HCT116 (cell line): ENCODE results near the gene PRPH. TPM values are rescaled to one million over a fixed set of nuclear protein-coding genes. Genes with fewer than 3 reads are reported as not detected.

ENCODE experiments used
- ATAC-seq: fragments of 200-7000 bp; cut with Tn5 transposase; 2 replicates; pipeline ENCODE4 v1.9.1; 2020; ENCODE audit warnings: mild to moderate bottlenecking, moderate library complexity
- BruUV-seq: library from RNA; stranded (reverse); fragments of 400-500 nt; replicated peaks from 2 replicates; lab custom pipeline; 2021; lab: Mats Ljungman, UMichigan
- CTCF ChIA-PET: fragments of 300-600 bp; sonication (Branson Sonifier 250); formaldehyde crosslinking; loops from one replicate; lab custom pipeline; 2021; ENCODE audit warnings: antibody characterized with exemption; lab: Charles Lee
- POLR2A ChIA-PET: fragments of 300-600, 350-600 bp; sonication (Branson Sonifier 250); formaldehyde crosslinking; loops from one replicate; lab custom pipeline; 2021; ENCODE audit warnings: antibody characterized with exemption; lab: Charles Lee
- RAD21 ChIA-PET, 2 experiments: fragments of 300-600 bp; sonication (Branson Sonifier 250); formaldehyde crosslinking; loops; one replicate each; lab custom pipeline; 2023; ENCODE audit warnings: low total read pairs in 2 of 2; ENCODE audit not compliant: uncharacterized antibody in 2 of 2, unreplicated experiment in 2 of 2, low non-redundant PET in 1 of 2; lab: Charles Lee
- DNase-seq: peaks from one replicate; pipeline ENCODE4 v3.0.0-alpha.2; 2010; ENCODE audit warnings: low read depth, low spot score
- H2AFZ ChIP-seq: fragments of 200-600 bp; shearing (Covaris generic), sonication (generic); 2 replicates; pipeline ENCODE4 v1.6.1; 2017; ENCODE audit warnings: low read depth, mixed run types, mixed read lengths, antibody characterized with exemption, low read length; ENCODE audit not compliant: poor library complexity, severe bottlenecking
- H3K27ac ChIP-seq: 2 replicates; pipeline ENCODE4 v1.5.1; 2012; ENCODE audit warnings: low read depth, low read length
- H3K27me3 ChIP-seq: fragments of 200-600 bp; sonication (generic); 2 replicates; pipeline ENCODE4 v1.6.1; 2016; ENCODE audit warnings: mixed run types, low read length, mixed read lengths; ENCODE audit not compliant: insufficient read depth
- H3K36me3 ChIP-seq, 2 experiments: fragments of 200-500 bp in 1 of 2; fragments of 200-600 bp in 1 of 2; sonication (Bioruptor generic) in 1 of 2; sonication (generic) in 1 of 2; 2 replicates each; pipeline versions ENCODE4 v1.5.1 to v1.6.1; 2014 to 2016; ENCODE audit warnings: low read length in 2 of 2, inconsistent platforms in 1 of 2, mixed read lengths in 1 of 2, mixed run types in 1 of 2; ENCODE audit not compliant: insufficient read depth in 2 of 2, control insufficient read depth in 1 of 2
- H3K4me1 ChIP-seq, 2 experiments: fragments of 200-600 bp in 1 of 2; sonication (generic) in 1 of 2; 2 replicates each; pipeline versions ENCODE4 v1.5.1 to v1.6.1; 2012 to 2017; ENCODE audit warnings: low read length in 2 of 2, inconsistent platforms in 1 of 2, mild to moderate bottlenecking in 1 of 2, mixed read lengths in 1 of 2, mixed run types in 1 of 2, moderate library complexity in 1 of 2; ENCODE audit not compliant: insufficient read depth in 2 of 2, control insufficient read depth in 1 of 2
- H3K4me2 ChIP-seq: fragments of 200-600 bp; sonication (generic); 2 replicates; pipeline ENCODE4 v1.6.1; 2017; ENCODE audit warnings: mixed run types, low read length, mixed read lengths
- H3K4me3 ChIP-seq, 2 experiments: fragments of 200-600 bp in 1 of 2; sonication (generic) in 1 of 2; replicated peaks in 1 of 2; 2 replicates each; pipeline ENCODE4 v1.5.1; 2011 to 2016; ENCODE audit warnings: low read length in 2 of 2, control low read depth in 1 of 2, low read depth in 1 of 2, mild to moderate bottlenecking in 1 of 2, mixed read lengths in 1 of 2, mixed run types in 1 of 2
- H3K79me2 ChIP-seq: fragments of 200-600 bp; sonication (generic); 2 replicates; pipeline ENCODE4 v1.6.1; 2017; ENCODE audit warnings: mild to moderate bottlenecking, mixed run types, low read length, moderate library complexity, mixed read lengths; ENCODE audit not compliant: insufficient read depth
- H3K9ac ChIP-seq: fragments of 200-600 bp; sonication (generic); 2 replicates; pipeline ENCODE4 v1.6.1; 2016; ENCODE audit warnings: low read length, mixed read lengths
- H3K9me2 ChIP-seq: fragments of 200-600 bp; sonication (generic), shearing (Covaris generic); 2 replicates; pipeline ENCODE4 v1.6.1; 2017; ENCODE audit warnings: mixed run types, mild to moderate bottlenecking, moderate library complexity; ENCODE audit not compliant: insufficient read depth
- H3K9me3 ChIP-seq, 2 experiments: fragments of 200-500 bp in 1 of 2; fragments of 200-600 bp in 1 of 2; sonication (Bioruptor generic) in 1 of 2; sonication (generic) in 1 of 2; 2 replicates each; pipeline ENCODE4 v1.6.1; 2014 to 2017; ENCODE audit warnings: low read length in 2 of 2, mixed read lengths in 2 of 2, inconsistent platforms in 1 of 2, low read depth in 1 of 2, mild to moderate bottlenecking in 1 of 2, mixed run types in 1 of 2, moderate library complexity in 1 of 2; ENCODE audit not compliant: control insufficient read depth in 1 of 2, insufficient read depth in 1 of 2
- H4K20me1 ChIP-seq: fragments of 200-600 bp; sonication (generic), shearing (Covaris generic); 2 replicates; pipeline ENCODE4 v1.6.1; 2017; ENCODE audit warnings: mixed run types, mild to moderate bottlenecking, moderate library complexity; ENCODE audit not compliant: insufficient read depth
- POLR2AphosphoS5 ChIP-seq: IDR thresholded peaks from 2 replicates; pipeline ENCODE4 v1.6.1; 2011; ENCODE audit warnings: mild to moderate bottlenecking, low read depth, low read length, moderate library complexity
- SIN3A ChIP-seq: IDR thresholded peaks from 2 replicates; pipeline ENCODE4 v1.6.1; 2012; ENCODE audit warnings: low read depth
- YY1 ChIP-seq: IDR thresholded peaks from 2 replicates; pipeline ENCODE4 v1.6.1; 2011; ENCODE audit warnings: low read length, low read depth, moderate library complexity, mild to moderate bottlenecking; ENCODE audit not compliant: insufficient replicate concordance; ENCODE audit errors: extremely low read depth
- intact Hi-C: fragments of 100-400 bp; cut with micrococcal nuclease; formaldehyde crosslinking; loops from 2 replicates; pipeline ENCODE4 v1.10.0; 2022
- total RNA-seq: library from RNA; stranded (reverse); gene quantifications from one replicate; pipeline ENCODE4 v1.2.1, GENCODE V29; 2021; ENCODE audit not compliant: unreplicated experiment
- TF ChIP-seq, protein P1 (sequence below), 3 experiments: fragments of 200-600 bp in 1 of 3; sonication (generic) in 1 of 3; IDR thresholded peaks in 2 of 3; conservative IDR thresholded peaks in 1 of 3; 2 replicates each; pipeline ENCODE4 v1.5.1; 2012 to 2017; ENCODE audit warnings: low read depth in 2 of 3, low read length in 2 of 3, antibody characterized with exemption in 1 of 3, borderline replicate concordance in 1 of 3, control low read depth in 1 of 3, mild to moderate bottlenecking in 1 of 3, mixed read lengths in 1 of 3, mixed run types in 1 of 3, moderate library complexity in 1 of 3; ENCODE audit not compliant: insufficient read depth in 1 of 3
- TF ChIP-seq, protein P2 (sequence below): IDR thresholded peaks from 2 replicates; pipeline ENCODE4 v1.6.1; 2012

PRPH gene
- total RNA-seq, 1 experiment from 2014 or later, result 6.7 TPM

DNA sequence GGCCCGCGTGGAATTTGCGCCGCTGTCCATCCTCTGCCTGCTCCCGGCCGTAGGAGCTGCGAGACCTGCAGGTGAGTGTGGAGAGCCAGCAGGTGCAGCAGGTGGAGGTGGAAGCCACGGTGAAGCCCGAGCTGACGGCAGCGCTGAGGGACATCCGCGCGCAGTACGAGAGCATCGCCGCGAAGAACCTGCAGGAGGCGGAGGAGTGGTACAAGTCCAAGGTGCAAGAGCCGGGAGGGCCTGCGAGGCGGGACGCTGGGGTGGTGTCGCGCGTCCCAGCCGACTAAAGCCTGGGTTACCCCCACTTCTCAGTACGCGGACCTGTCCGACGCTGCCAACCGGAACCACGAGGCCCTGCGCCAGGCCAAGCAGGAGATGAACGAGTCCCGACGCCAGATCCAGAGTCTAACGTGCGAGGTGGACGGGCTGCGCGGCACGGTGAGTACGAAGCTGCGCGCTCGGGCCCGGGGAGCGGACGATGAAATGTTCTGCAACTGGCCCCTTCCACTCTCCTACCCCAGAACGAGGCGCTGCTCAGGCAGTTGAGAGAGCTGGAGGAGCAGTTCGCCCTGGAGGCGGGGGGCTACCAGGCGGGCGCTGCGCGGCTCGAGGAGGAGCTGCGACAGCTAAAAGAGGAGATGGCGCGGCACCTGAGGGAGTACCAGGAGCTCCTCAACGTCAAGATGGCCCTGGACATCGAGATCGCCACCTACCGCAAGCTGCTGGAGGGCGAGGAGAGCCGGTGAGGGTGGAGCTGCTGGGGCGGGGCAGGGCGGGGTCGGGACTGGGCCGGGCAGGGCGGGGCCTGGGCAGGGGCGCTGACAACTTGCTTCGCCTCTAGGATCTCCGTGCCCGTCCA is 2.1 kb downstream of the PRPH start:
- peak; percentile 83 for ATAC-seq
- Histone ChIP-seq H4K20me1 (no peaks in the 10 kb centered on the region), H3K36me3 (no peaks in the 10 kb centered on the region), H3K79me2 (no peaks in the 10 kb centered on the region), H3K4me1 (peaks cover 10 to 39% of the 10 kb centered on the region in 2 experiments; a peak in 3 of 4 replicates), H3K9ac (peak overlapping the region; percentile 32; the same call in 1 of the 2 replicates), H3K4me3 (peak overlapping the region; percentile 47 to 48), H3K27me3 (no peaks in the 10 kb centered on the region), H3K9me2 (no peaks in the 10 kb centered on the region), H3K4me2 (peak overlapping the region; percentile 87)
- ChIA-PET CTCF (interaction anchor here (0.6 to 3.2 kb wide), 20 partner anchors 8 to 217 kb away, joined by 3 to 25 read pairs (median 4); partner anchors contain the start of genes C1QL4, DNAJC22, SPATS2 and TROAP), RAD21 (interaction anchor here (0.8 to 1.5 kb wide), 2 partner anchors 25 to 26 kb away, joined by 3 read pairs; partner anchors contain the start of gene TROAP (in 1 of the 2))
- BruUV-seq, result TSS peak; percentile 65
- TF ChIP-seq, protein P1, sequence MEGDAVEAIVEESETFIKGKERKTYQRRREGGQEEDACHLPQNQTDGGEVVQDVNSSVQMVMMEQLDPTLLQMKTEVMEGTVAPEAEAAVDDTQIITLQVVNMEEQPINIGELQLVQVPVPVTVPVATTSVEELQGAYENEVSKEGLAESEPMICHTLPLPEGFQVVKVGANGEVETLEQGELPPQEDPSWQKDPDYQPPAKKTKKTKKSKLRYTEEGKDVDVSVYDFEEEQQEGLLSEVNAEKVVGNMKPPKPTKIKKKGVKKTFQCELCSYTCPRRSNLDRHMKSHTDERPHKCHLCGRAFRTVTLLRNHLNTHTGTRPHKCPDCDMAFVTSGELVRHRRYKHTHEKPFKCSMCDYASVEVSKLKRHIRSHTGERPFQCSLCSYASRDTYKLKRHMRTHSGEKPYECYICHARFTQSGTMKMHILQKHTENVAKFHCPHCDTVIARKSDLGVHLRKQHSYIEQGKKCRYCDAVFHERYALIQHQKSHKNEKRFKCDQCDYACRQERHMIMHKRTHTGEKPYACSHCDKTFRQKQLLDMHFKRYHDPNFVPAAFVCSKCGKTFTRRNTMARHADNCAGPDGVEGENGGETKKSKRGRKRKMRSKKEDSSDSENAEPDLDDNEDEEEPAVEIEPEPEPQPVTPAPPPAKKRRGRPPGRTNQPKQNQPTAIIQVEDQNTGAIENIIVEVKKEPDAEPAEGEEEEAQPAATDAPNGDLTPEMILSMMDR (IDR thresholded peaks at IDR 0.05 in 2 of 3, conservative IDR thresholded peaks at IDR 0.05 in 1 of 3; ENCODE audit: borderline replicate concordance in 1 of 3, insufficient read depth in 1 of 3, low read depth in 2 of 3, low read length in 2 of 3), result peak in 2 of 3 experiments; percentile 20 to 34; a peak in 3 of 6 replicates
- TF ChIP-seq, protein P2, sequence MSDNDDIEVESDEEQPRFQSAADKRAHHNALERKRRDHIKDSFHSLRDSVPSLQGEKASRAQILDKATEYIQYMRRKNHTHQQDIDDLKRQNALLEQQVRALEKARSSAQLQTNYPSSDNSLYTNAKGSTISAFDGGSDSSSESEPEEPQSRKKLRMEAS, result 0 out of 2 replicates have a peak, but pooled peaks have one; percentile 24
- TF ChIP-seq SIN3A (no peak), YY1 (peak; percentile 58), POLR2AphosphoS5 (peak; percentile 62)
- TF ChIP-seq, all 23 proteins: peak for 4
- H2AFZ ChIP-seq, result peak overlapping the region; percentile 29
- POLR2A ChIA-PET, result interaction anchor here (0.6 to 1.6 kb wide), 8 partner anchors 8 to 255 kb away, joined by 3 to 13 read pairs (median 4); partner anchors contain the start of gene TROAP
- DNase-seq, result peak; percentile 62
- H3K27ac ChIP-seq, result no peak overlapping the region; the same call in 1 of the 2 replicates
- no peaks in the 10 kb centered on the region for H3K9me3 ChIP-seq
- intact Hi-C loops, result no loop called here
